Colon (tissue), 2 donors: ENCODE measurements around the gene WNT6.

Source experiments
- FAIRE-seq: peaks from 2 replicates; lab custom pipeline; 2012; peaks lifted over from hg19 to GRCh38; lab: Jason Lieb, UNC
- donor health status: control.
- donor health status: control.

WNT6 gene

GRCh38 chr2:218857371-218858137 lies 2.1 kb upstream of the WNT6 start:
- FAIRE-seq: no peak

GRCh38 chr2:218858138-218858445 lies 1.5 kb upstream of the WNT6 start:
- FAIRE-seq: no peak

- no peak for FAIRE-seq
These were observed 692 bp upstream of the WNT6 start for GRCh38 chr2:218858671-218859555.

GRCh38 chr2:218859988-218860831 lies 605 bp downstream of the WNT6 start:
- FAIRE-seq: no peak

GRCh38 chr2:218860950-218861381 lies 1.4 kb downstream of the WNT6 start:
- no peak for FAIRE-seq

GRCh38 chr2:218861645-218862318 lies 2.2 kb downstream of the WNT6 start:
- FAIRE-seq: no peak

- no peak for FAIRE-seq
These were observed 3.5 kb downstream of the WNT6 start for GRCh38 chr2:218863021-218863520.

- FAIRE-seq: no peak
These were observed 5.8 kb downstream of the WNT6 start for GRCh38 chr2:218865396-218865795.

- FAIRE-seq: no peak
These were observed 6.4 kb downstream of the WNT6 start for GRCh38 chr2:218865999-218866398.

- no peak for FAIRE-seq
These were observed 8.3 kb downstream of the WNT6 start for GRCh38 chr2:218867900-218868299.

GRCh38 chr2:218869064-218869463 lies 9.5 kb downstream of the WNT6 start:
- FAIRE-seq: no peak

GRCh38 chr2:218870984-218871344 lies 11.4 kb downstream of the WNT6 start:
- FAIRE-seq: no peak

GRCh38 chr2:218871345-218872302 lies 12.0 kb downstream of the WNT6 start:
- no peak for FAIRE-seq

- no peak for FAIRE-seq
These were observed 13.2 kb downstream of the WNT6 start for GRCh38 chr2:218872645-218873358.

- no peak for FAIRE-seq
These were observed 14.0 kb downstream of the WNT6 start for GRCh38 chr2:218873359-218874194.

GRCh38 chr2:218875692-218876246 lies 16.2 kb downstream of the WNT6 start:
- no peak for FAIRE-seq

GRCh38 chr2:218876562-218877219 lies 17.1 kb downstream of the WNT6 start:
- FAIRE-seq: no peak

- no peak for FAIRE-seq
These were observed 17.7 kb downstream of the WNT6 start for GRCh38 chr2:218877331-218877730.
